NB4 (cell line): ENCODE data around the gene CERCAM.

Experiments used
- DNase-seq: peaks from one replicate; pipeline ENCODE4 v3.0.0; 2010; ENCODE audit warnings: low read depth
- H3K4me3 ChIP-seq: one replicate; pipeline ENCODE4 v1.5.1; 2011; ENCODE audit warnings: mild to moderate bottlenecking, low read depth, low read length, moderate library complexity
- MYC ChIP-seq: IDR thresholded peaks from 2 replicates; pipeline ENCODE4 v1.6.1; 2011; ENCODE audit warnings: low read depth, low read length
- POLR2A ChIP-seq: IDR thresholded peaks from 2 replicates; pipeline ENCODE4 v1.6.1; 2011; ENCODE audit warnings: mild to moderate bottlenecking; ENCODE audit not compliant: insufficient read length; ENCODE audit errors: extremely low read depth
- TF ChIP-seq, protein P1 (sequence below): IDR thresholded peaks from one replicate; pipeline ENCODE4 v1.5.1; 2012; ENCODE audit warnings: low read depth, low read length
- TF ChIP-seq, protein P2 (sequence below): IDR thresholded peaks from 2 replicates; pipeline ENCODE4 v1.6.1; 2011; ENCODE audit warnings: low read depth, low read length

CERCAM gene

GRCh38 chr9:128388150-128388549 is 32.5 kb upstream of the CERCAM start:
- no peak for DNase-seq
- TF ChIP-seq, protein P1, sequence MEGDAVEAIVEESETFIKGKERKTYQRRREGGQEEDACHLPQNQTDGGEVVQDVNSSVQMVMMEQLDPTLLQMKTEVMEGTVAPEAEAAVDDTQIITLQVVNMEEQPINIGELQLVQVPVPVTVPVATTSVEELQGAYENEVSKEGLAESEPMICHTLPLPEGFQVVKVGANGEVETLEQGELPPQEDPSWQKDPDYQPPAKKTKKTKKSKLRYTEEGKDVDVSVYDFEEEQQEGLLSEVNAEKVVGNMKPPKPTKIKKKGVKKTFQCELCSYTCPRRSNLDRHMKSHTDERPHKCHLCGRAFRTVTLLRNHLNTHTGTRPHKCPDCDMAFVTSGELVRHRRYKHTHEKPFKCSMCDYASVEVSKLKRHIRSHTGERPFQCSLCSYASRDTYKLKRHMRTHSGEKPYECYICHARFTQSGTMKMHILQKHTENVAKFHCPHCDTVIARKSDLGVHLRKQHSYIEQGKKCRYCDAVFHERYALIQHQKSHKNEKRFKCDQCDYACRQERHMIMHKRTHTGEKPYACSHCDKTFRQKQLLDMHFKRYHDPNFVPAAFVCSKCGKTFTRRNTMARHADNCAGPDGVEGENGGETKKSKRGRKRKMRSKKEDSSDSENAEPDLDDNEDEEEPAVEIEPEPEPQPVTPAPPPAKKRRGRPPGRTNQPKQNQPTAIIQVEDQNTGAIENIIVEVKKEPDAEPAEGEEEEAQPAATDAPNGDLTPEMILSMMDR: no peak
- TF ChIP-seq POLR2A (no peak), MYC (no peak)
- TF ChIP-seq, protein P2, sequence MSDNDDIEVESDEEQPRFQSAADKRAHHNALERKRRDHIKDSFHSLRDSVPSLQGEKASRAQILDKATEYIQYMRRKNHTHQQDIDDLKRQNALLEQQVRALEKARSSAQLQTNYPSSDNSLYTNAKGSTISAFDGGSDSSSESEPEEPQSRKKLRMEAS: no peak
- H3K4me3 ChIP-seq: no peak overlapping the region

- DNase-seq: no peak
- no peak overlapping the region for H3K4me3 ChIP-seq
- TF ChIP-seq, protein P1: no peak
- TF ChIP-seq POLR2A (no peak), MYC (no peak)
- TF ChIP-seq, protein P2: no peak
Measured at GRCh38 chr9:128389395-128390149, 31.1 kb upstream of the CERCAM start.

DNA sequence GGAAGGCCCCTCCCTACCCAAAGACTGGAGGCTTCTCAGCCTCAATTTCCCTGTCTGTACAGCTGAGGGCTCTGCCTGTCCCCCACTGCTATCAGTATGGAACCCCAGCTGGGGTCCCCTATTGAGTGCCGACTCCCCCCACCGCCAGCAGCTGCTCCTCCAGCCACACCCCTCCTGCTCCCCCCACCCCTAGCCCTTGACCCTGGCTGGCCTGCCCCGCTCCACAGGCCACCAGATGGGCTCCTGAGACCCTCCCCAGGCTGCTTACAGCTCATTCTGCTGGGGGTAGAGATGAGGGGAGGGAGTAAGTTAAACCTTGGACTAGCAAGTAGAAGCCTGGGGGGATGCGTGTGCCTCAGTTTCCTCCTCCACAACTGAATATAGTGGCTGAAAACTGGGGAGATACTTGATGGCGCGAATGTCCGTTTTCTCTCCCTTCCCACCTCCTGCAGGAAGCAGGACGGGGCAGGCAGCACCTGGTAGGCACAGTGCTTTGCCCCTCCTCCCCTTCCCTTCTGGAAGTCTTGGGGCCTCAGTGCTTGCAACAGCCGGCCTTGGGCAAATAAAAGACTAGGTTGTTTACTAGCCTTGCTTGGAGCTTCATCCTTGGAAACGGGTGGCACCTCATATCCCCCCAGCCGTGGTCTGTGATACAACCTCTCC is 30.4 kb upstream of the CERCAM start:
- H3K4me3 ChIP-seq: no peak overlapping the region
- no peak for DNase-seq
- no peak for TF ChIP-seq MYC
- TF ChIP-seq, protein P2: no peak
- TF ChIP-seq POLR2A: no peak
- TF ChIP-seq, protein P1: no peak

- DNase-seq: no peak
- H3K4me3 ChIP-seq: no peak overlapping the region
- TF ChIP-seq, protein P1: no peak
- TF ChIP-seq, protein P2: no peak
- TF ChIP-seq MYC: no peak
- no peak for TF ChIP-seq POLR2A
Measured at GRCh38 chr9:128390813-128391711, 29.6 kb upstream of the CERCAM start.

DNA sequence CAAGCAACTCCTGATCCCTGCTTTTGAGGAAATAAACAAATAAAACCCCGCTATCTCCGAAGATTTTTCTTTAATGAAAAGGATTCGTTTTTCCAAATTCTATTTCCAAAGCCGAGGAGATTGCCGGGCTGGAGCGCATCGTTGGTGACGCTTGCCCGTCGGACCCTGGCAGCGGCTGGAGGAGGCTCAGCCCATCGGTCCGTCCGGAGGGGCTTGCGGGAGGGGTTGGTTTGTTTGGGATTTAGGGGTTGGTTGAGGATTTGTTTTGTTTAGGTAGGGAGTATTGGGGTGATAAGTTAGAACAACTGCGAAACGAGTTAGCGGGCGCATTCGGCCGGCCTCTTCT is 28.7 kb upstream of the CERCAM start:
- H3K4me3 ChIP-seq: no peak overlapping the region
- TF ChIP-seq, protein P2: no peak
- no peak for TF ChIP-seq MYC
- TF ChIP-seq POLR2A: no peak
- TF ChIP-seq, protein P1: no peak
- DNase-seq: no peak
